Naive thymus-derived CD4-positive, alpha-beta T cell (primary cell): Measurements from ENCODE around the gene TNS3. TPM values are rescaled to one million over a fixed set of nuclear protein-coding genes. Genes with fewer than 3 reads are reported as not detected.
"Not testable (repeated sequence)": the region's sequence is repeated elsewhere in the genome, so short reads cannot be mapped to it uniquely, and the experiment has no call there.

Experiments
- ATAC-seq: fragments of 150-1000 bp; cut with Tn5 transposase; 2 replicates; pipeline ENCODE4 v1.10.0; 2021; ENCODE audit warnings: mild to moderate bottlenecking, moderate library complexity
- CTCF ChIA-PET: fragments of 350-600 bp; sonication (Branson Sonifier 250); formaldehyde crosslinking; loops from one replicate; lab custom pipeline; 2021; ENCODE audit warnings: antibody characterized with exemption; lab: Charles Lee
- POLR2A ChIA-PET: fragments of 350-600 bp; sonication (Branson Sonifier 250); formaldehyde crosslinking; loops from one replicate; lab custom pipeline; 2021; ENCODE audit warnings: antibody characterized with exemption, inconsistent platforms; lab: Charles Lee
- DNase-seq, 9 donors: peaks; one replicate each; pipeline versions ENCODE4 v3.0.0 to v3.0.0-alpha.2; 2020 to 2022; ENCODE audit warnings: mixed read lengths in 1 of 9
- H3K27ac ChIP-seq: one replicate; pipeline ENCODE4 v1.7.0; 2013; ENCODE audit warnings: mild to moderate bottlenecking, low read depth, low read length, moderate library complexity
- H3K27me3 ChIP-seq, 2 donors: one replicate each; pipeline ENCODE4 v1.7.0; 2013; ENCODE audit warnings: low read length in 2 of 2, mild to moderate bottlenecking in 2 of 2, moderate library complexity in 2 of 2; ENCODE audit not compliant: control insufficient read depth in 2 of 2, insufficient read depth in 2 of 2
- H3K36me3 ChIP-seq, 3 experiments: 1 replicate in 2 of 3; 2 replicates in 1 of 3; pipeline ENCODE4 v1.7.0; 2013; ENCODE audit warnings: low read length in 3 of 3, mild to moderate bottlenecking in 3 of 3, moderate library complexity in 1 of 3; ENCODE audit not compliant: insufficient read depth in 3 of 3, control insufficient read depth in 2 of 3
- H3K4me1 ChIP-seq, 2 donors: one replicate each; pipeline ENCODE4 v1.7.0; 2013; ENCODE audit warnings: low read length in 2 of 2, mild to moderate bottlenecking in 2 of 2, moderate library complexity in 1 of 2; ENCODE audit not compliant: control insufficient read depth in 2 of 2, insufficient read depth in 2 of 2
- H3K4me3 ChIP-seq: 2 replicates; pipeline ENCODE4 v1.7.0; 2013; ENCODE audit warnings: mild to moderate bottlenecking, low read length
- H3K9me3 ChIP-seq, 3 experiments: 1 replicate in 2 of 3; 2 replicates in 1 of 3; pipeline ENCODE4 v1.7.0; 2013; ENCODE audit warnings: low read length in 3 of 3; ENCODE audit not compliant: control insufficient read depth in 2 of 3
- H3K27ac Mint-ChIP-seq, 9 donors: one replicate each; pipeline ENCODE4 v1.8.0; 2020 to 2022; ENCODE audit warnings: mixed read lengths in 9 of 9, mild to moderate bottlenecking in 8 of 9, moderate library complexity in 5 of 9, inconsistent platforms in 2 of 9
- H3K27me3 Mint-ChIP-seq, 5 donors: one replicate each; pipeline ENCODE4 v1.8.0; 2021 to 2022; ENCODE audit warnings: mixed read lengths in 5 of 5, mild to moderate bottlenecking in 1 of 5
- H3K36me3 Mint-ChIP-seq, 5 donors: one replicate each; pipeline ENCODE4 v1.8.0; 2020 to 2022; ENCODE audit warnings: mixed read lengths in 5 of 5, mild to moderate bottlenecking in 3 of 5, inconsistent platforms in 1 of 5
- H3K4me1 Mint-ChIP-seq, 7 donors: one replicate each; pipeline ENCODE4 v1.8.0; 2020 to 2022; ENCODE audit warnings: mixed read lengths in 7 of 7, mild to moderate bottlenecking in 3 of 7, inconsistent platforms in 1 of 7
- H3K4me3 Mint-ChIP-seq, 10 donors: one replicate each; pipeline ENCODE4 v1.8.0; 2020 to 2022; ENCODE audit warnings: mild to moderate bottlenecking in 10 of 10, mixed read lengths in 10 of 10, moderate library complexity in 6 of 10, inconsistent platforms in 2 of 10
- H3K9me3 Mint-ChIP-seq, 11 donors: one replicate each; pipeline ENCODE4 v1.8.0; 2020 to 2022; ENCODE audit warnings: mixed read lengths in 11 of 11, mild to moderate bottlenecking in 4 of 11, inconsistent platforms in 1 of 11, moderate library complexity in 1 of 11
- intact Hi-C, 2 donors: fragments of 100-400 bp; cut with micrococcal nuclease; formaldehyde crosslinking; loops; one replicate each; pipeline ENCODE4 v1.15.1; 2023
- polyA plus RNA-seq, 2 donors: library from polyadenylated mRNA; unstranded; fragments of 300-500 nt; fragmentation: Illumina TruSeq; gene quantifications; one replicate each; pipeline ENCODE4 v1.2.3, GENCODE V29; 2021
- total RNA-seq, 6 experiments: library from RNA in 5 of 6; stranded (reverse) in 5 of 6; gene quantifications; 1 replicate in 5 of 6; 2 replicates in 1 of 6; pipeline ENCODE4 v1.2.3 and lab custom pipeline; 2021 to 2026

TNS3 gene
- total and polyA plus RNA-seq, 7 experiments from 2014 or later = 0.85 to 38.3 (median 2.6) TPM; not detected in 2

- no peaks in the 10 kb centered on the region for H3K4me1 Mint-ChIP-seq
These were observed 111.1 kb downstream of the TNS3 start for GRCh38 chr7:47470567-47471357.

GRCh38 chr7:47469846-47470245 lies 112.1 kb downstream of the TNS3 start:
- intact Hi-C loops, DNase-seq, H3K27me3 Mint-ChIP-seq, H3K36me3 ChIP-seq, H3K4me3 ChIP-seq, H3K36me3 Mint-ChIP-seq, H3K4me1 ChIP-seq, H3K4me1 Mint-ChIP-seq, H3K27ac ChIP-seq, H3K27ac Mint-ChIP-seq, ATAC-seq, CTCF ChIA-PET, H3K4me3 Mint-ChIP-seq, H3K9me3 ChIP-seq, POLR2A ChIA-PET, H3K9me3 Mint-ChIP-seq, H3K27me3 ChIP-seq: not testable (repeated sequence)

More at GRCh38 chr7:47470567-47471357, 111.1 kb downstream of the TNS3 start:
- Mint-ChIP-seq H3K36me3 (no peaks in the 10 kb centered on the region), H3K9me3 (no peaks in the 10 kb centered on the region), H3K27me3 (no peaks in the 10 kb centered on the region), H3K4me3 (no peak overlapping the region), H3K27ac (no peak overlapping the region)
- Histone ChIP-seq H3K36me3 (no peaks in the 10 kb centered on the region), H3K9me3 (no peaks in the 10 kb centered on the region), H3K27me3 (no peaks in the 10 kb centered on the region), H3K27ac (no peak overlapping the region), H3K4me1 (no peaks in the 10 kb centered on the region), H3K4me3 (no peak overlapping the region)
- intact Hi-C loops = no loop called here
- no peak for ATAC-seq
- ChIA-PET CTCF (no interaction called here), POLR2A (no interaction called here)
- DNase-seq = no peak

GRCh38 chr7:47466832-47467231 lies 115.1 kb downstream of the TNS3 start:
- POLR2A ChIA-PET = no interaction called here
- H3K9me3 ChIP-seq = no peaks in the 10 kb centered on the region

GRCh38 chr7:47465191-47465590 lies 116.7 kb downstream of the TNS3 start:
- CTCF ChIA-PET = no interaction called here
- no peak overlapping the region for H3K4me3 Mint-ChIP-seq
- H3K27me3 Mint-ChIP-seq = peaks cover 0 to 3% (median 0%) of the 10 kb centered on the region in 5 donors
- POLR2A ChIA-PET = no interaction called here
- ATAC-seq = no peak
- no peak overlapping the region for H3K27ac ChIP-seq
- H3K27ac Mint-ChIP-seq = no peak overlapping the region
- DNase-seq = no peak
- no peaks in the 10 kb centered on the region for H3K9me3 ChIP-seq
- no peak overlapping the region for H3K4me3 ChIP-seq
- H3K27me3 ChIP-seq = no peaks in the 10 kb centered on the region
- intact Hi-C loops = no loop called here
- H3K4me1 Mint-ChIP-seq = no peaks in the 10 kb centered on the region
- H3K9me3 Mint-ChIP-seq = no peaks in the 10 kb centered on the region
- no peaks in the 10 kb centered on the region for H3K36me3 Mint-ChIP-seq
- H3K4me1 ChIP-seq = no peaks in the 10 kb centered on the region
- no peaks in the 10 kb centered on the region for H3K36me3 ChIP-seq

More at GRCh38 chr7:47466832-47467231, 115.1 kb downstream of the TNS3 start:
- no peaks in the 10 kb centered on the region for H3K4me1 Mint-ChIP-seq
- no peaks in the 10 kb centered on the region for H3K9me3 Mint-ChIP-seq
- Histone ChIP-seq H3K27me3 (no peaks in the 10 kb centered on the region), H3K4me3 (no peak overlapping the region), H3K4me1 (no peaks in the 10 kb centered on the region), H3K36me3 (no peaks in the 10 kb centered on the region), H3K27ac (no peak overlapping the region)
- DNase-seq (no peak), ATAC-seq (no peak)
- intact Hi-C loops = no loop called here
- H3K36me3 Mint-ChIP-seq = no peaks in the 10 kb centered on the region
- no peak overlapping the region for H3K4me3 Mint-ChIP-seq
- no peak overlapping the region for H3K27ac Mint-ChIP-seq
- CTCF ChIA-PET = no interaction called here
- peaks cover 0 to 3% (median 0%) of the 10 kb centered on the region in 5 donors for H3K27me3 Mint-ChIP-seq

- POLR2A ChIA-PET = no interaction called here
- peaks cover 0 to 3% (median 0%) of the 10 kb centered on the region in 5 donors for H3K27me3 Mint-ChIP-seq
- Histone ChIP-seq H3K27me3 (no peaks in the 10 kb centered on the region), H3K9me3 (no peaks in the 10 kb centered on the region), H3K36me3 (no peaks in the 10 kb centered on the region), H3K4me1 (no peaks in the 10 kb centered on the region), H3K4me3 (no peak overlapping the region), H3K27ac (no peak overlapping the region)
- ATAC-seq = no peak
- DNase-seq = no peak
- no peak overlapping the region for H3K4me3 Mint-ChIP-seq
- H3K36me3 Mint-ChIP-seq = no peaks in the 10 kb centered on the region
- no peak overlapping the region for H3K27ac Mint-ChIP-seq
- no peaks in the 10 kb centered on the region for H3K4me1 Mint-ChIP-seq
- H3K9me3 Mint-ChIP-seq = no peaks in the 10 kb centered on the region
- CTCF ChIA-PET = no interaction called here
- intact Hi-C loops = no loop called here
These were observed 117.6 kb downstream of the TNS3 start for GRCh38 chr7:47464266-47464665.

- CTCF ChIA-PET = no interaction called here
- H3K27ac Mint-ChIP-seq = no peak overlapping the region
- intact Hi-C loops = no loop called here
These were observed 120.2 kb downstream of the TNS3 start for GRCh38 chr7:47461746-47462145.

GRCh38 chr7:47461161-47461560 lies 120.8 kb downstream of the TNS3 start:
- H3K4me1 Mint-ChIP-seq = peaks cover 0 to 5% (median 0%) of the 10 kb centered on the region in 7 donors
- no peaks in the 10 kb centered on the region for H3K9me3 ChIP-seq
- H3K27me3 Mint-ChIP-seq = peaks cover 0 to 5% (median 0%) of the 10 kb centered on the region in 5 donors
- no peak overlapping the region for H3K27ac Mint-ChIP-seq
- DNase-seq = no peak
- H3K4me3 ChIP-seq = no peak overlapping the region
- ChIA-PET POLR2A (no interaction called here), CTCF (no interaction called here)
- no peaks in the 10 kb centered on the region for H3K36me3 Mint-ChIP-seq
- no peak overlapping the region for H3K27ac ChIP-seq
- H3K4me1 ChIP-seq = no peaks in the 10 kb centered on the region
- H3K36me3 ChIP-seq = no peaks in the 10 kb centered on the region
- intact Hi-C loops = no loop called here
- ATAC-seq = no peak
- no peak overlapping the region for H3K4me3 Mint-ChIP-seq
- H3K9me3 Mint-ChIP-seq = no peaks in the 10 kb centered on the region
- H3K27me3 ChIP-seq = no peaks in the 10 kb centered on the region

More at GRCh38 chr7:47461746-47462145, 120.2 kb downstream of the TNS3 start:
- Mint-ChIP-seq H3K4me1 (peaks cover 0 to 5% (median 0%) of the 10 kb centered on the region in 7 donors), H3K4me3 (no peak overlapping the region), H3K9me3 (no peaks in the 10 kb centered on the region), H3K36me3 (no peaks in the 10 kb centered on the region), H3K27me3 (peaks cover 0 to 5% (median 0%) of the 10 kb centered on the region in 5 donors)
- DNase-seq (no peak), ATAC-seq (no peak)
- Histone ChIP-seq H3K27ac (no peak overlapping the region), H3K4me3 (no peak overlapping the region), H3K9me3 (no peaks in the 10 kb centered on the region), H3K36me3 (no peaks in the 10 kb centered on the region), H3K27me3 (no peaks in the 10 kb centered on the region), H3K4me1 (no peaks in the 10 kb centered on the region)
- POLR2A ChIA-PET = no interaction called here
